Lower lobe of right lung (tissue), 2 donors: ENCODE results near the gene CDSN. TPM values are rescaled to one million over a fixed set of nuclear protein-coding genes. Genes with fewer than 3 reads are reported as not detected.

Source experiments
- ATAC-seq, 2 donors: fragments of 200-7000 bp; cut with Tn5 transposase; one replicate each; pipeline ENCODE4 v1.9.1; 2020 to 2022; ENCODE audit warnings: mild to moderate bottlenecking in 2 of 2, moderate library complexity in 2 of 2
- DNase-seq: peaks from one replicate; pipeline ENCODE4 v3.0.0-alpha.2; 2020
- H3K27ac ChIP-seq: fragments of 200-600 bp; one replicate; pipeline ENCODE4 v1.8.0; 2022
- H3K27me3 ChIP-seq: fragments of 200-600 bp; one replicate; pipeline ENCODE4 v1.8.0; 2022; ENCODE audit warnings: low read depth
- H3K36me3 ChIP-seq: fragments of 200-600 bp; one replicate; pipeline ENCODE4 v1.8.0; 2022; ENCODE audit warnings: mild to moderate bottlenecking
- H3K4me1 ChIP-seq: fragments of 200-600 bp; one replicate; pipeline ENCODE4 v1.8.0; 2022
- H3K4me3 ChIP-seq: fragments of 200-600 bp; one replicate; pipeline ENCODE4 v1.8.0; 2022; ENCODE audit warnings: mild to moderate bottlenecking
- H3K9me3 ChIP-seq: fragments of 200-600 bp; one replicate; pipeline ENCODE4 v1.8.0; 2022
- intact Hi-C: fragments of 100-400 bp; cut with DNase I; formaldehyde crosslinking; loops from one replicate; pipeline ENCODE4 v1.11.0; 2022
- total RNA-seq: library from RNA; stranded (reverse); fragmentation: NEBNext Ultra II Directional; extraction: Animal tissue kit (Norgen Biotek cat#: 25700); gene quantifications from one replicate; pipeline ENCODE4 v1.2.1, GENCODE V29; 2021
- TF ChIP-seq, protein P1 (sequence below): fragments of 200-600 bp; IDR thresholded peaks from one replicate; pipeline ENCODE4 v1.8.0; 2022; ENCODE audit warnings: antibody characterized with exemption, mild to moderate bottlenecking
- donor health status: DM: no; HTN: yes; CAD: no; lungs with severe emphysema.

Gene CDSN
- total RNA-seq, 1 donor from 2014 or later = not detected

DNA sequence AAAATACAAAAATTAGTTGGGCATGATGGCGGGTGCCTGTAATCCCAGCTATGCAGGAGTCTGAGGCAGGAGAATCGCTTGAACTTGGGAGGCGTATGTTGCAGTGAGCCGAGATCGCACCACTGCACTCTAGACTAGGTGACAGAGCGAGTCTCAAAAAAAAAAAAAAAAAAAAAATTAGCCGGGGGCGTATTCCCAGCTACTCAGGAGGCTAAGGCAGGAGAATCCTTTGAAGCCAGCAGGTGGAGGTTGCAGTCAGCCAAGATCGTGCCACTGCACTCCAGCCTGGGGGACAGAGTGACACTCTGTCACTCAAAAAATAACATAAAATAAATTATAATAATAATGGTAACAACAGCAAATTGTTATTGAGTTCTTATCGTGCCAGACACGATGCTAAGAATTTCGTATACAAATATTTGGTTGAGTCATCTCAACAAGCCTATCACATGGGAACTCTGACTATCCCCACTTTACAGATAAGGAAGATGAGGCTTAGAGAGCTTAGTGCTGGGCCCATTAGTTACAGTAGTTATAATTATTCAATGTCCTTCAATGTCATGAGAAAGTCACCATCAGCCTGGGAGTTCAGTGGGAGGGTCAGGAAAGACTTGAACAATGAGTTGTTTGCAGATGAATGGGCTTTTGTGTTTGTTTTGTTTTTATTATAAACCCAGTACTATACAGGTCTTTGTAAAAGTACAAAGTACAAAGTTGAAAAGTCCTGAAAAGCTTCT is 27.3 kb downstream of the CDSN start:
- no peak overlapping the region for H3K4me3 ChIP-seq
- intact Hi-C loops = no loop called here
- no peaks in the 10 kb centered on the region for H3K36me3 ChIP-seq
- ATAC-seq (no peak), DNase-seq (no peak)
- H3K27ac ChIP-seq = no peak overlapping the region
- no peaks in the 10 kb centered on the region for H3K9me3 ChIP-seq
- TF ChIP-seq, protein P1, sequence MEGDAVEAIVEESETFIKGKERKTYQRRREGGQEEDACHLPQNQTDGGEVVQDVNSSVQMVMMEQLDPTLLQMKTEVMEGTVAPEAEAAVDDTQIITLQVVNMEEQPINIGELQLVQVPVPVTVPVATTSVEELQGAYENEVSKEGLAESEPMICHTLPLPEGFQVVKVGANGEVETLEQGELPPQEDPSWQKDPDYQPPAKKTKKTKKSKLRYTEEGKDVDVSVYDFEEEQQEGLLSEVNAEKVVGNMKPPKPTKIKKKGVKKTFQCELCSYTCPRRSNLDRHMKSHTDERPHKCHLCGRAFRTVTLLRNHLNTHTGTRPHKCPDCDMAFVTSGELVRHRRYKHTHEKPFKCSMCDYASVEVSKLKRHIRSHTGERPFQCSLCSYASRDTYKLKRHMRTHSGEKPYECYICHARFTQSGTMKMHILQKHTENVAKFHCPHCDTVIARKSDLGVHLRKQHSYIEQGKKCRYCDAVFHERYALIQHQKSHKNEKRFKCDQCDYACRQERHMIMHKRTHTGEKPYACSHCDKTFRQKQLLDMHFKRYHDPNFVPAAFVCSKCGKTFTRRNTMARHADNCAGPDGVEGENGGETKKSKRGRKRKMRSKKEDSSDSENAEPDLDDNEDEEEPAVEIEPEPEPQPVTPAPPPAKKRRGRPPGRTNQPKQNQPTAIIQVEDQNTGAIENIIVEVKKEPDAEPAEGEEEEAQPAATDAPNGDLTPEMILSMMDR = no peak
- H3K27me3 ChIP-seq = no peaks in the 10 kb centered on the region
- H3K4me1 ChIP-seq = peaks cover 24% of the 10 kb centered on the region

DNA sequence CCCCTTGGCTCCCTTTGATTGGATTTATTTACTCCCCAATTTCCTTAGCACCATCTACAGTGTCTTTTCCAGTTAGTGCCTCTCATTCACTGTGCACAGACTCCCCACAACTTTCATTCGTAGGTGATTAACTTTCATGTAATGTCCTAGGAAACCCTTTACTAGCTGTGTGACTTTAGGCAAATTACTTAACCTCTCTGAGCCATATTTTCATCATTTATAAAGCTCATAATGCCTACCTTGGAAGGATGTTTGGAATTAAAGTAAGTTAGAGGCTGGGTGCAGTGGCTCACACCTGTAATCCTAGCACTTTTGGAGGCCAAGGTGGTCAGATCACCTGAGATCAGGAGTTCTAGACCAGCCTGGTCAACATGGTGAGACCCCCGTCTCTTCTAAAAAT is 28.0 kb downstream of the CDSN start:
- Histone ChIP-seq H3K4me3 (no peak overlapping the region), H3K4me1 (peaks cover 31% of the 10 kb centered on the region), H3K9me3 (no peaks in the 10 kb centered on the region), H3K27ac (no peak overlapping the region), H3K36me3 (no peaks in the 10 kb centered on the region), H3K27me3 (no peaks in the 10 kb centered on the region)
- intact Hi-C loops = no loop called here
- DNase-seq (no peak), ATAC-seq (no peak)
- TF ChIP-seq, protein P1 = no peak

- Histone ChIP-seq H3K4me3 (no peak overlapping the region), H3K27ac (no peak overlapping the region), H3K9me3 (no peaks in the 10 kb centered on the region), H3K4me1 (peaks cover 30% of the 10 kb centered on the region), H3K27me3 (no peaks in the 10 kb centered on the region), H3K36me3 (no peaks in the 10 kb centered on the region)
- TF ChIP-seq, protein P1 = no peak
- no peak for DNase-seq
- no peak for ATAC-seq
- intact Hi-C loops = no loop called here
These were observed 28.6 kb downstream of the CDSN start for GRCh38 chr6:31091680-31092079.

DNA sequence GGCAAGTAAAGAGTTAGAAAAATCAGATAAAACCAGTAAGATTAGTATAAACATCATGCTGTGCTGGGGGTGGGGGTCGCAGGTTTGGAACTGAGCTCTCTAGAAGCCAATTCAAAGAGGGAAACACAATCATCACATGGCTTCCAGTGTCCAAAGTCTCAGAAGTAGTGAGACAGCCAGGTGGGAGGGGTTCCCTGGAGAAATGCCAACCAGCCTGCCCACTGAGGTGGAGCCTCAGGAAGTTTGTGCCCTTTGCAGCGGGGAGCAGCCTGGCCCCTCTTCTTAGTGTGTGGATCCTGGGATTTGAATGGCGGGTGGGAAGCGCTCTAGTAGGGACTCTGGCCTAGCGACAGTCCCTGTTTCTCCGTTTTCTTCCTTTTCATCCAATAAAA is 29.3 kb downstream of the CDSN start:
- ATAC-seq (no peak), DNase-seq (no peak)
- no peaks in the 10 kb centered on the region for H3K27me3 ChIP-seq
- H3K4me1 ChIP-seq = peaks cover 28% of the 10 kb centered on the region
- no peak overlapping the region for H3K27ac ChIP-seq
- H3K36me3 ChIP-seq = no peaks in the 10 kb centered on the region
- intact Hi-C loops = no loop called here
- H3K4me3 ChIP-seq = no peak overlapping the region
- TF ChIP-seq, protein P1 = no peak
- no peaks in the 10 kb centered on the region for H3K9me3 ChIP-seq

- no peaks in the 10 kb centered on the region for H3K9me3 ChIP-seq
- H3K4me1 ChIP-seq = peaks cover 28% of the 10 kb centered on the region
- no peaks in the 10 kb centered on the region for H3K36me3 ChIP-seq
- DNase-seq (no peak), ATAC-seq (no peak)
- TF ChIP-seq, protein P1 = no peak
- intact Hi-C loops = no loop called here
- no peak overlapping the region for H3K4me3 ChIP-seq
- H3K27ac ChIP-seq = no peak overlapping the region
- no peaks in the 10 kb centered on the region for H3K27me3 ChIP-seq
These were observed 29.8 kb downstream of the CDSN start for GRCh38 chr6:31090275-31090972.
